Stomach smooth muscle (tissue), 2 donors: ENCODE data around the gene RAC3.

ENCODE experiments used
- H3K27ac ChIP-seq: one replicate; pipeline ENCODE4 v1.7.0; 2013; ENCODE audit warnings: mild to moderate bottlenecking, low read length, inconsistent platforms
- H3K27me3 ChIP-seq, 2 donors: one replicate each; pipeline ENCODE4 v1.7.0; 2013; ENCODE audit warnings: low read length in 2 of 2; ENCODE audit not compliant: insufficient read depth in 2 of 2, control insufficient read depth in 1 of 2
- H3K36me3 ChIP-seq, 2 donors: one replicate each; pipeline ENCODE4 v1.7.0; 2013; ENCODE audit warnings: low read length in 2 of 2; ENCODE audit not compliant: control insufficient read depth in 2 of 2, insufficient read depth in 2 of 2
- H3K4me1 ChIP-seq: one replicate; pipeline ENCODE4 v1.7.0; 2013; ENCODE audit warnings: low read length; ENCODE audit not compliant: control insufficient read depth, insufficient read depth
- H3K4me3 ChIP-seq, 2 donors: one replicate each; pipeline ENCODE4 v1.7.0; 2013; ENCODE audit warnings: low read length in 2 of 2
- H3K9ac ChIP-seq, 2 donors: one replicate each; pipeline ENCODE4 v1.7.0; 2013; ENCODE audit warnings: low read length in 2 of 2, mild to moderate bottlenecking in 1 of 2
- H3K9me3 ChIP-seq, 2 donors: one replicate each; pipeline ENCODE4 v1.7.0; 2013; ENCODE audit warnings: low read length in 2 of 2; ENCODE audit not compliant: control insufficient read depth in 2 of 2
- donor health status: healthy.
- donor health status: Pancreatic carcinoma.

Gene RAC3

GRCh38 chr17:82054351-82055022 is 23.0 kb downstream of the RAC3 start:
- no peaks in the 10 kb centered on the region for H3K27me3 ChIP-seq
- H3K4me3 ChIP-seq, result no peak overlapping the region
- no peak overlapping the region for H3K27ac ChIP-seq
- H3K4me1 ChIP-seq, result peaks cover 33% of the 10 kb centered on the region
- no peak overlapping the region for H3K9ac ChIP-seq
- H3K9me3 ChIP-seq, result no peaks in the 10 kb centered on the region
- peaks cover 21 to 24% of the 10 kb centered on the region in 2 donors for H3K36me3 ChIP-seq

DNA sequence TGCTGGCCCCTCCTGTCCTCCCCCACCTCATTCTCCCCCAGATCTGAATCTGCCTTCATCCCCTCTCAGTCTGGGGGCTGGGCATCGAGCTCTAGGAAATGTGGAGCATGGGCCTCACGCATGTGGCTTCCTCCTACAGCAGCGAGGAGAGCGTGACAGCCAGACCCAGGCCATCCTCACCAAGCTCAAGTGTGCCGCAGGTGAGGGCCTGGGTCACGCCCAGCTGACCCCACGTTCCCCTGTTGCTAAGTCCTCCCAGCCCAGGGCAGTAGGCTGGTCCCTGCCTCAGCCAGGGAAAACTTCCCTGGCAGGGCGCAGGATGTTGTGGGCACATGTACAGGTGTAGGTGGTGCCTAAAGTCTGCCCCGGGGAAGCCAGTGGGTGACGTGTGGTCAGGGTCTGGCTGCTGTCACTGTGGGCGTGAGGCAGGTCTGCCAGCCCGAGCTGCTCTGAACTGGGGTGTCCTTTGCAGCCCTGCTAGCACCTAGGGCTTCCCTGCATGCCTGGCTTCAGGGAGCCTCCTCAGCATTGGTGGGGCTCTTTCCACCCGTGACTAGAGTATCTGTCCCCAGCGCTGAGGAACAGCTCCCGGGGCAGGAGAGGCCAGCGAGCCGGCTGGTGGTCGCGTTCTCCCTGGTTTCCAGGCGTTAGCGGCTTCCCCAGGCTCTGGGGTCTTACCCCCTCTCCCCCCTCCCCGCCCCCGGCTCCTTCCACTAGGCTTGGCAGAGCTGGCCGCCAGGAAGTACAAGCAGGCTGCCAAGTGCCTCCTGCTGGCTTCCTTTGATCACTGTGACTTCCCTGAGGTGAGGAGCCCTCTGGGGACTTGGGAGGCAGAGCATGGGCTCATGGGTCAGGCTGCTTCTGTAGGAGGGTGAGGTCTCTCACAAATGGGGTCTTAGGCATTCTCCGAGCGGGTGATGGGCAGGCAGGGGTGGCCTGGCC is 23.8 kb downstream of the RAC3 start:
- peaks cover 27% of the 10 kb centered on the region for H3K4me1 ChIP-seq
- no peaks in the 10 kb centered on the region for H3K9me3 ChIP-seq
- H3K4me3 ChIP-seq, result no peak overlapping the region
- peaks cover 21 to 28% of the 10 kb centered on the region in 2 donors for H3K36me3 ChIP-seq
- H3K9ac ChIP-seq, result no peak overlapping the region
- H3K27me3 ChIP-seq, result no peaks in the 10 kb centered on the region
- no peak overlapping the region for H3K27ac ChIP-seq

- Histone ChIP-seq H3K27me3 (no peaks in the 10 kb centered on the region), H3K9ac (no peak overlapping the region), H3K9me3 (no peaks in the 10 kb centered on the region), H3K4me1 (peaks cover 19% of the 10 kb centered on the region), H3K27ac (no peak overlapping the region), H3K36me3 (peaks cover 21 to 31% of the 10 kb centered on the region in 2 donors), H3K4me3 (no peak overlapping the region)
Observed at GRCh38 chr17:82055965-82056728, 24.7 kb downstream of the RAC3 start.

GRCh38 chr17:82056729-82057621 is 25.5 kb downstream of the RAC3 start:
- Histone ChIP-seq H3K4me1 (peaks cover 19% of the 10 kb centered on the region), H3K4me3 (no peak overlapping the region), H3K27me3 (no peaks in the 10 kb centered on the region), H3K9me3 (no peaks in the 10 kb centered on the region), H3K9ac (no peak overlapping the region), H3K36me3 (peaks cover 21 to 34% of the 10 kb centered on the region in 2 donors), H3K27ac (no peak overlapping the region)

DNA sequence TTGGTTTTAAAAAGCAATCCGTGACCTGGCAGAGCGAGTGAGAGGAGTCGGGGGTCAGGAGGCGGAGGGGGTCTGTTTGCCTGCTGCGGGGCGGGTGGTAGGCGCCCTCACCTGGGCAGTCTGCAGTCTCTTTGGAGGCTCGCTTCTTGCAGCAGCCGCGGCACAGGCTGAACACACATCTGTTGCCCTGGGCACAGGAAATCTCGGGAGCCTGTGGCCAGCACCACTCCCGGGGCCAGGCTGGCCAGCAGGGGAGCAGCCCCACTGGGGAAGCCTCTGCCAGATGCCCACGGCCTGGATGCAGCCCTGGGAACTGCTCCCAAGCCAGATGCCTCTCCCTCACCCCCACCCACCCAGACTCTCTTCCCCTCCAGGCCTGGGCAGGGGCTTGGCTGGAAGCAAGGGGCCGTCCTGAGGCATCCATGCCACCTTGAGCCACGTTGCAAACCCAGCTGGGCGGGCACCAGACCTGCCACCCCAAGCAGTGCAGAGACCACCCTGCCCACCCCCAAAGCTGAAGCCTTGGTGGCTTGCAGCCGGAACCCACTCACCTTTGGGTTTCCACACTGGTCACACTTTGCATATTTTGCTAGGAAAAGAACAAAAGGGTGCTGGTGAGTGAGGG is 26.9 kb downstream of the RAC3 start:
- no peak overlapping the region for H3K9ac ChIP-seq
- no peak overlapping the region for H3K27ac ChIP-seq
- H3K9me3 ChIP-seq, result no peaks in the 10 kb centered on the region
- H3K27me3 ChIP-seq, result no peaks in the 10 kb centered on the region
- no peak overlapping the region for H3K4me3 ChIP-seq
- H3K4me1 ChIP-seq, result peaks cover 6% of the 10 kb centered on the region
- H3K36me3 ChIP-seq, result peaks cover 24 to 43% of the 10 kb centered on the region in 2 donors

GRCh38 chr17:82058855-82059249 is 27.4 kb downstream of the RAC3 start:
- H3K4me1 ChIP-seq, result peaks cover 3% of the 10 kb centered on the region
- no peaks in the 10 kb centered on the region for H3K9me3 ChIP-seq
- no peak overlapping the region for H3K27ac ChIP-seq
- H3K27me3 ChIP-seq, result no peaks in the 10 kb centered on the region
- H3K9ac ChIP-seq, result no peak overlapping the region
- no peak overlapping the region for H3K4me3 ChIP-seq
- H3K36me3 ChIP-seq, result peaks cover 23 to 44% of the 10 kb centered on the region in 2 donors

GRCh38 chr17:82059272-82060000 is 28.0 kb downstream of the RAC3 start:
- H3K27me3 ChIP-seq, result no peaks in the 10 kb centered on the region
- H3K9ac ChIP-seq, result no peak overlapping the region
- peaks cover 19 to 45% of the 10 kb centered on the region in 2 donors for H3K36me3 ChIP-seq
- H3K27ac ChIP-seq, result no peak overlapping the region
- H3K9me3 ChIP-seq, result no peaks in the 10 kb centered on the region
- no peak overlapping the region for H3K4me3 ChIP-seq
- peaks cover 8% of the 10 kb centered on the region for H3K4me1 ChIP-seq

GRCh38 chr17:82060001-82060380 is 28.5 kb downstream of the RAC3 start:
- Histone ChIP-seq H3K27me3 (no peaks in the 10 kb centered on the region), H3K9ac (no peak overlapping the region), H3K4me3 (no peak overlapping the region), H3K4me1 (peaks cover 13% of the 10 kb centered on the region), H3K27ac (no peak overlapping the region), H3K36me3 (peaks cover 13 to 42% of the 10 kb centered on the region in 2 donors), H3K9me3 (no peaks in the 10 kb centered on the region)

- no peaks in the 10 kb centered on the region for H3K9me3 ChIP-seq
- H3K27ac ChIP-seq, result no peak overlapping the region
- H3K9ac ChIP-seq, result no peak overlapping the region
- H3K4me3 ChIP-seq, result no peak overlapping the region
- H3K36me3 ChIP-seq, result peaks cover 12 to 37% of the 10 kb centered on the region in 2 donors
- H3K4me1 ChIP-seq, result peaks cover 16% of the 10 kb centered on the region
- H3K27me3 ChIP-seq, result no peaks in the 10 kb centered on the region
Observed at GRCh38 chr17:82060614-82061013, 29.1 kb downstream of the RAC3 start.
